Lower leg skin (tissue), 4 donors: ENCODE data around the gene GNL3. TPM values are rescaled to one million over a fixed set of nuclear protein-coding genes. Genes with fewer than 3 reads are reported as not detected.
"Not testable (repeated sequence)": the region's sequence is repeated elsewhere in the genome, so short reads cannot be mapped to it uniquely, and the experiment has no call there.

ENCODE experiments used
- DNase-seq, 2 donors: peaks; one replicate each; pipeline ENCODE4 v3.0.0-alpha.2; 2019; ENCODE audit warnings: low spot score in 2 of 2
- H3K4me3 ChIP-seq: fragments of 200-600 bp; sonication (generic); 2 replicates; pipeline ENCODE4 v1.5.1; 2017; ENCODE audit warnings: mild to moderate bottlenecking, low read depth; ENCODE audit not compliant: poor library complexity, severe bottlenecking
- CTCF ChIP-seq, 3 donors: fragments of 450-650 bp; IDR thresholded peaks; one replicate each; pipeline ENCODE4 v1.5.1; 2016; ENCODE audit warnings: antibody characterized with exemption in 3 of 3, mild to moderate bottlenecking in 3 of 3, moderate library complexity in 2 of 3
- POLR2A ChIP-seq, 2 donors: fragments of 450-650 bp; IDR thresholded peaks; one replicate each; pipeline ENCODE4 v1.6.1; 2016 to 2017; ENCODE audit warnings: antibody characterized with exemption in 2 of 2, mild to moderate bottlenecking in 1 of 2, moderate library complexity in 1 of 2
- WGBS, 2 donors: methylation state at CpG; one replicate each; pipeline ENCODE4 v1.1.5; 2018; 5-methylcytosine and 5-hydroxymethylcytosine counted together
- intact Hi-C: fragments of 100-400 bp; cut with DNase I; formaldehyde crosslinking; loops from one replicate; pipeline ENCODE4 v1.15.0; 2023; ENCODE audit warnings: low total_unique reads
- total RNA-seq, 4 donors: library from RNA; depleted of rRNA; stranded (reverse); fragments of >200 nt; gene quantifications; one replicate each; pipeline ENCODE4 v1.1.0, GENCODE V29; 2016

Gene GNL3
- total RNA-seq, 4 donors from 2014 or later = 79.3 to 111 (median 86.4) TPM

- no peak overlapping the region for H3K4me3 ChIP-seq
- DNase-seq = no peak
- intact Hi-C loops = no loop called here
- TF ChIP-seq CTCF (IDR thresholded peaks at IDR 0.05) (no peak), POLR2A (IDR thresholded peaks at IDR 0.05) (no peak)
- WGBS, 2 donors = 81 to 90% methylated on average over 7 of the region's 7 CpGs
These were observed 36.7 kb downstream of the GNL3 start for GRCh38 chr3:52722491-52722890.

GRCh38 chr3:52723935-52724334, 38.1 kb downstream of the GNL3 start:
- no peak overlapping the region for H3K4me3 ChIP-seq
- DNase-seq = no peak
- intact Hi-C loops = no loop called here
- TF ChIP-seq CTCF (IDR thresholded peaks at IDR 0.05) (no peak), POLR2A (IDR thresholded peaks at IDR 0.05) (no peak)
- WGBS, 2 donors = 96% methylated on average over 5 of the region's 5 CpGs

GRCh38 chr3:52724511-52724910, 38.7 kb downstream of the GNL3 start:
- no peak for DNase-seq
- no peak overlapping the region for H3K4me3 ChIP-seq
- intact Hi-C loops = no loop called here
- TF ChIP-seq CTCF (IDR thresholded peaks at IDR 0.05) = no peak
- no peak for TF ChIP-seq POLR2A (IDR thresholded peaks at IDR 0.05)
- 93 to 100% methylated on average over 1 of the region's 1 CpG for WGBS, 2 donors

- 56 to 58% methylated on average over 3 of the region's 3 CpGs for WGBS, 2 donors
- H3K4me3 ChIP-seq, intact Hi-C loops, DNase-seq: not testable (repeated sequence)
These were observed 42.9 kb downstream of the GNL3 start for GRCh38 chr3:52728753-52729152.

- no peak for DNase-seq
- intact Hi-C loops = no loop called here
- H3K4me3 ChIP-seq = no peak overlapping the region
- TF ChIP-seq POLR2A (IDR thresholded peaks at IDR 0.05) (no peak), CTCF (IDR thresholded peaks at IDR 0.05) (no peak)
These were observed 44.8 kb downstream of the GNL3 start for GRCh38 chr3:52730681-52731080.

GRCh38 chr3:52731590-52731989, 45.8 kb downstream of the GNL3 start:
- TF ChIP-seq CTCF (IDR thresholded peaks at IDR 0.05) (no peak), POLR2A (IDR thresholded peaks at IDR 0.05) (no peak)
- intact Hi-C loops = no loop called here
- no peak for DNase-seq
- 93 to 97% methylated on average over 14 of the region's 14 CpGs for WGBS, 2 donors
- H3K4me3 ChIP-seq = no peak overlapping the region
